ENCODE data around the gene RPSA. TPM values are rescaled to one million over a fixed set of nuclear protein-coding genes. Genes with fewer than 3 reads are reported as not detected.

Gene RPSA
- total and polyA plus RNA-seq, 4 donors, result 479 to 1,557 (median 952) TPM

DNA sequence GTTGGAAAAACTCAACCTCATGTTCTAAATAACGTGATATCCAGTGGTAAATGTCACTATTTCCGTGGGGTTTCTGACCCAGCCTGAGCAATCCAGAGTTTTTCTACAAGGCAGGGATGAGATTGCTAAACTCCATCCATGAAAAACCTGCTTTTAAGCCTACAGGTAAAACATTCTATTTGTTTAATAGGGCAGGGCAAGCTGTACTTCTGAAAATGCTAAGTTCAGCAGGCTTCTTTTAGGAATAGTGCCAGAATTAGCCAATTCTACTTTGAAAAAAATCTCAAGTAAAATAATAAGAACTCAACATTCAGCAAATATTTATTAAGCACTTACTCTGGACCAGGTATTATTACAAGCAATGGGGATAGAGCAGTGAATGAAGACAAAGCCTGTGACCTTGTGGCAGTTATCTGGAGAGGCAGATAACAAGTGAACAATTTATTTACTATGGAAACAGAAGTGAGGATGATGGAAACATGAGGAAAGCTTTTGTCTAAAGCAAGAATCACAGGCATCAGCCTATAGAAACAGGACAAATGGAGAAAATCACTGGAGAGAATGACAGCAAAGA lies 13.3 kb downstream of the RPSA start:
- Histone ChIP-seq H3K4me3 (ENCODE audit: low read length in 2 of 2) (no peak overlapping the region), H3K27me3 (ENCODE audit: control insufficient read depth in 1 of 2, insufficient read depth in 2 of 2, low read length in 1 of 2) (no peaks in the 10 kb centered on the region), H3K27ac (ENCODE audit: low read depth in 1 of 2, low read length in 2 of 2) (no peak overlapping the region), H3K9me3 (ENCODE audit: control insufficient read depth, low read length) (no peaks in the 10 kb centered on the region), H3K4me1 (ENCODE audit: control insufficient read depth in 1 of 2, insufficient read depth in 2 of 2, low read length in 2 of 2) (no peaks in the 10 kb centered on the region), H3K36me3 (ENCODE audit: control insufficient read depth in 1 of 2, insufficient read depth in 2 of 2, low read length in 1 of 2) (no peaks in the 10 kb centered on the region)
- no peak for ATAC-seq (ENCODE audit: low FRiP score)
- intact Hi-C loops (cut with DNase I), result no loop called here
- no peak for DNase-seq
- 95 to 98% methylated on average over 2 of the region's 2 CpGs for WGBS, 2 donors

DNA sequence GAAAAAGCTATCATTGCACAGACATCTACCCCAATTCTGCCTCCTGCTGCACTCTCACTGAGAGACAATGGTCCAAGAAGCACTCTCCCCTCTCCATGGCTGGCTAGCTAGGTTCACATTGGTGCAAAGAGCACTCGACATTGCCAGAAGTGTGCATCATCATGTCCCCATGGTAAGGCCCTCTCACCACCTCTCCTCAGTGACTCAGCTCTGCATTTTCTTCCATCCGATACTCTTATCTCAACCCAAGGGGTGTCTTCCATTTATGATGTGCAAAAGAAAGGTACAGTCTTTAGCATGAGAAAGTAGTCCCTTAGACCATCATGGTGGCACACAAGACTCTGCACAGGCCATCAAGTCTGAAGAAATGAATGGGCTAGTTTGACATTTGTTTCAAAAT lies 14.0 kb downstream of the RPSA start:
- H3K27ac ChIP-seq (ENCODE audit: low read depth in 1 of 2, low read length in 2 of 2), result no peak overlapping the region
- no peak for DNase-seq
- H3K27me3 ChIP-seq (ENCODE audit: control insufficient read depth in 1 of 2, insufficient read depth in 2 of 2, low read length in 1 of 2), result no peaks in the 10 kb centered on the region
- no peaks in the 10 kb centered on the region for H3K9me3 ChIP-seq (ENCODE audit: control insufficient read depth, low read length)
- no peak for ATAC-seq (ENCODE audit: low FRiP score)
- H3K36me3 ChIP-seq (ENCODE audit: control insufficient read depth in 1 of 2, insufficient read depth in 2 of 2, low read length in 1 of 2), result no peaks in the 10 kb centered on the region
- H3K4me1 ChIP-seq (ENCODE audit: control insufficient read depth in 1 of 2, insufficient read depth in 2 of 2, low read length in 2 of 2), result no peaks in the 10 kb centered on the region
- intact Hi-C loops (cut with DNase I), result no loop called here
- WGBS, 2 donors, result 92 to 93% methylated on average over 2 of the region's 2 CpGs
- no peak overlapping the region for H3K4me3 ChIP-seq (ENCODE audit: low read length in 2 of 2)

DNA sequence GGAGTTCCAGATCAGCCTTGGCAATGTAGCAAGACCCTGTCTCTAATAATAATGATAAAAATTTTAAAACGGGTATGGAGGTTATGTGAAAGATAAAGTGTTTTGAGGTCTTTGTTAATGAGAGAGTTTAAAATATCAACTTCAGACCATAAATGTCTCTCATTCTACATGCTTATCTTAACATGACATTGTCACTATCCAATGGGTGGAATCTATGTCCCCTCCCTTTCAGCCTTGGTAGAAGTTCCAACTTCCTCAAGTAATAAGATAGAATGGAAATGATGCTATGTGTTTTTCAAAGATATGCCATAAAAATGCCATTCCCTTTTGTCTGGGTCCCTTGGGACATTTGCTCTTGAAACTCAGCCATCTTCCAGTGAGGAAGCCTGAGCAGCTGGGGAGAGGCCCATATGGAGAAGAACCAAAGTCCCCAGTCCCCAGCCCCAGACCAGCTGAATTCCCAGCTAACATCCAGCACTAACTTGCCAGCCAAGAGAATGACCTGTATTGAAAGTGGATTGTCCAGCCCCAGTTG lies 17.0 kb downstream of the RPSA start:
- H3K36me3 ChIP-seq (ENCODE audit: control insufficient read depth in 1 of 2, insufficient read depth in 2 of 2, low read length in 1 of 2), result no peaks in the 10 kb centered on the region
- ATAC-seq (ENCODE audit: low FRiP score) (no peak), DNase-seq (no peak)
- intact Hi-C loops (cut with DNase I), result no loop called here
- H3K9me3 ChIP-seq (ENCODE audit: control insufficient read depth, low read length), result peaks cover 2% of the 10 kb centered on the region
- no peak overlapping the region for H3K4me3 ChIP-seq (ENCODE audit: low read length in 2 of 2)
- no peaks in the 10 kb centered on the region for H3K27me3 ChIP-seq (ENCODE audit: control insufficient read depth in 1 of 2, insufficient read depth in 2 of 2, low read length in 1 of 2)
- WGBS, 2 donors, result 33 to 45% methylated on average over 1 of the region's 1 CpG
- no peaks in the 10 kb centered on the region for H3K4me1 ChIP-seq (ENCODE audit: control insufficient read depth in 1 of 2, insufficient read depth in 2 of 2, low read length in 2 of 2)
- H3K27ac ChIP-seq (ENCODE audit: low read depth in 1 of 2, low read length in 2 of 2), result no peak overlapping the region

GRCh38 chr3:39426312-39426711 lies 19.8 kb downstream of the RPSA start:
- 0 to 92% methylated on average over 1 of the region's 1 CpG for WGBS, 2 donors
- intact Hi-C loops (cut with DNase I), result no loop called here
- peaks cover 2% of the 10 kb centered on the region for H3K9me3 ChIP-seq (ENCODE audit: control insufficient read depth, low read length)
- no peaks in the 10 kb centered on the region for H3K27me3 ChIP-seq (ENCODE audit: control insufficient read depth in 1 of 2, insufficient read depth in 2 of 2, low read length in 1 of 2)
- H3K36me3 ChIP-seq (ENCODE audit: control insufficient read depth in 1 of 2, insufficient read depth in 2 of 2, low read length in 1 of 2), result no peaks in the 10 kb centered on the region
- H3K27ac ChIP-seq (ENCODE audit: low read depth in 1 of 2, low read length in 2 of 2), result no peak overlapping the region
- ATAC-seq (ENCODE audit: low FRiP score) (no peak), DNase-seq (no peak)
- no peaks in the 10 kb centered on the region for H3K4me1 ChIP-seq (ENCODE audit: control insufficient read depth in 1 of 2, insufficient read depth in 2 of 2, low read length in 2 of 2)
- H3K4me3 ChIP-seq (ENCODE audit: low read length in 2 of 2), result no peak overlapping the region

GRCh38 chr3:39427506-39427905 lies 21.0 kb downstream of the RPSA start:
- DNase-seq (no peak), ATAC-seq (ENCODE audit: low FRiP score) (no peak)
- Histone ChIP-seq H3K9me3 (ENCODE audit: control insufficient read depth, low read length) (peaks cover 2% of the 10 kb centered on the region), H3K4me1 (ENCODE audit: control insufficient read depth in 1 of 2, insufficient read depth in 2 of 2, low read length in 2 of 2) (no peaks in the 10 kb centered on the region), H3K27ac (ENCODE audit: low read depth in 1 of 2, low read length in 2 of 2) (no peak overlapping the region), H3K27me3 (ENCODE audit: control insufficient read depth in 1 of 2, insufficient read depth in 2 of 2, low read length in 1 of 2) (no peaks in the 10 kb centered on the region), H3K4me3 (ENCODE audit: low read length in 2 of 2) (no peak overlapping the region), H3K36me3 (ENCODE audit: control insufficient read depth in 1 of 2, insufficient read depth in 2 of 2, low read length in 1 of 2) (no peaks in the 10 kb centered on the region)
- 79 to 98% methylated on average over 1 of the region's 1 CpG for WGBS, 2 donors
- intact Hi-C loops (cut with DNase I), result no loop called here

GRCh38 chr3:39428745-39429201 lies 22.3 kb downstream of the RPSA start:
- intact Hi-C loops (cut with DNase I), result no loop called here
- Histone ChIP-seq H3K9me3 (ENCODE audit: control insufficient read depth, low read length) (peaks cover 2% of the 10 kb centered on the region), H3K4me3 (ENCODE audit: low read length in 2 of 2) (no peak overlapping the region), H3K4me1 (ENCODE audit: control insufficient read depth in 1 of 2, insufficient read depth in 2 of 2, low read length in 2 of 2) (no peaks in the 10 kb centered on the region), H3K27ac (ENCODE audit: low read depth in 1 of 2, low read length in 2 of 2) (no peak overlapping the region), H3K27me3 (ENCODE audit: control insufficient read depth in 1 of 2, insufficient read depth in 2 of 2, low read length in 1 of 2) (no peaks in the 10 kb centered on the region), H3K36me3 (ENCODE audit: control insufficient read depth in 1 of 2, insufficient read depth in 2 of 2, low read length in 1 of 2) (no peaks in the 10 kb centered on the region)
- DNase-seq (no peak), ATAC-seq (ENCODE audit: low FRiP score) (peak; percentile 13)
- 59 to 61% methylated on average over 22 of the region's 22 CpGs for WGBS, 2 donors

DNA sequence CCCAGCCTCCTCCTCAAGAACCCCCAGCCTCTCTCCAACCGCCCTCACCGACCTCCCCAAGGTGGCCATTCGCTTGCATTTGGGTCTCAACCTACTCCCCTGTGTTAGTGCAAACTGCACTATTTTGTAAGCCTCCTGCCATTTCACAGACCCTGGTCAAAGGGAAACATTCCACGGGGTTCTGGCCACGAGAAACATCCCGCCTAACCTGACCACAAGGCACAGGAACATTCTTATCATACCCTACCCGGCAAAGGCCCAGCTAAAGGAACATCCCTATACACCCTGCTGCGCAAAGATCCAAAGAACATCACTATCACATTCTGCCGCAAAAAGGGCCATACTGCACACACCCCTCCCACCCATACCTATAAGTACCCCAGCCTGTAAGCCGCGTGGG lies 22.9 kb downstream of the RPSA start:
- H3K4me1 ChIP-seq (ENCODE audit: control insufficient read depth in 1 of 2, insufficient read depth in 2 of 2, low read length in 2 of 2), result no peaks in the 10 kb centered on the region
- no peak for ATAC-seq (ENCODE audit: low FRiP score)
- 89 to 93% methylated on average over 11 of the region's 11 CpGs for WGBS, 2 donors
- no peaks in the 10 kb centered on the region for H3K36me3 ChIP-seq (ENCODE audit: control insufficient read depth in 1 of 2, insufficient read depth in 2 of 2, low read length in 1 of 2)
- no peak overlapping the region for H3K4me3 ChIP-seq (ENCODE audit: low read length in 2 of 2)
- DNase-seq, result no peak
- H3K9me3 ChIP-seq (ENCODE audit: control insufficient read depth, low read length), result peaks cover 2% of the 10 kb centered on the region
- intact Hi-C loops (cut with DNase I), result no loop called here
- no peak overlapping the region for H3K27ac ChIP-seq (ENCODE audit: low read depth in 1 of 2, low read length in 2 of 2)
- H3K27me3 ChIP-seq (ENCODE audit: control insufficient read depth in 1 of 2, insufficient read depth in 2 of 2, low read length in 1 of 2), result no peaks in the 10 kb centered on the region

- intact Hi-C loops (cut with DNase I), result no loop called here
Measured at GRCh38 chr3:39432342-39432741, 25.8 kb downstream of the RPSA start.

DNA sequence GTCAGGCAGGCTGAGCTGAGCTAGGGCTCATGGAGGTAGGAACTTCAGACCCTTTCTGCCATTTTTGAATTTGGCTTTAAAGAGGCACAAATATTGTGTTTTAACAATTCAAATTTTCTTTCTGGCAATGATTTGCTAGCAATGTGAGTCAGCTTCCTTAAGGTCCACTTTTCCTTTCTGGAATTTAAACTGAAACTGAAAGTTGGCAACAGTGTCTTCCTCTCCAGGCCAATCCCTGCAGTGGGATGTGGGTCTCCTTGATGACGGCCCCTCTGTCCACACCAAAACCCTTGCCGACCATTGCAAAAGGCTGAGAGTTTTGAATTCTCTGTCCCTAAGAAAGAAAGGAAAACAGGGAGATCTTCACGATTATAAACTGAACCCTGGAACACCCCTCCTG lies 27.1 kb downstream of the RPSA start:
- intact Hi-C loops (cut with DNase I), result no loop called here
- Histone ChIP-seq H3K4me3 (ENCODE audit: low read length in 2 of 2) (no peak overlapping the region), H3K27ac (ENCODE audit: low read depth in 1 of 2, low read length in 2 of 2) (no peak overlapping the region), H3K27me3 (ENCODE audit: control insufficient read depth in 1 of 2, insufficient read depth in 2 of 2, low read length in 1 of 2) (no peaks in the 10 kb centered on the region), H3K36me3 (ENCODE audit: control insufficient read depth in 1 of 2, insufficient read depth in 2 of 2, low read length in 1 of 2) (no peaks in the 10 kb centered on the region), H3K4me1 (ENCODE audit: control insufficient read depth in 1 of 2, insufficient read depth in 2 of 2, low read length in 2 of 2) (no peaks in the 10 kb centered on the region), H3K9me3 (ENCODE audit: control insufficient read depth, low read length) (no peaks in the 10 kb centered on the region)
- DNase-seq, result no peak
- no peak for ATAC-seq (ENCODE audit: low FRiP score)
- 44 to 46% methylated on average over 3 of the region's 3 CpGs for WGBS, 2 donors

More at GRCh38 chr3:39432342-39432741, 25.8 kb downstream of the RPSA start:
- Histone ChIP-seq H3K27me3 (ENCODE audit: control insufficient read depth in 1 of 2, insufficient read depth in 2 of 2, low read length in 1 of 2) (no peaks in the 10 kb centered on the region), H3K4me1 (ENCODE audit: control insufficient read depth in 1 of 2, insufficient read depth in 2 of 2, low read length in 2 of 2) (no peaks in the 10 kb centered on the region), H3K27ac (ENCODE audit: low read depth in 1 of 2, low read length in 2 of 2) (no peak overlapping the region), H3K36me3 (ENCODE audit: control insufficient read depth in 1 of 2, insufficient read depth in 2 of 2, low read length in 1 of 2) (no peaks in the 10 kb centered on the region), H3K4me3 (ENCODE audit: low read length in 2 of 2) (no peak overlapping the region), H3K9me3 (ENCODE audit: control insufficient read depth, low read length) (peaks cover 2% of the 10 kb centered on the region)
- no peak for ATAC-seq (ENCODE audit: low FRiP score)
- no peak for DNase-seq
- 92 to 94% methylated on average over 5 of the region's 5 CpGs for WGBS, 2 donors

Data from aorta (tissue), 5 donors.